HepG2 (cell line): ENCODE measurements around the gene P2RX5. TPM values are rescaled to one million over a fixed set of nuclear protein-coding genes. Genes with fewer than 3 reads are reported as not detected.

ENCODE experiments used
- ATF7 ChIP-seq, 2 experiments: fragments of 450-650 bp in 1 of 2; sonication (generic) in 1 of 2; formaldehyde crosslinking in 1 of 2; IDR thresholded peaks; 2 replicates each; pipeline versions ENCODE4 v1.4.0 to v1.6.1; 2016 to 2020; ENCODE audit warnings: antibody characterized with exemption in 1 of 2, mild to moderate bottlenecking in 1 of 2, missing genetic modification reagents in 1 of 2
- HNF4A ChIP-seq: sonication (generic); formaldehyde crosslinking; IDR thresholded peaks from 2 replicates; pipeline ENCODE4 v1.4.0; 2020; ENCODE audit warnings: missing genetic modification reagents
- IRF2 ChIP-seq: IDR thresholded peaks from 2 replicates; pipeline ENCODE4 v1.6.1; 2018; ENCODE audit warnings: missing genetic modification reagents, missing compliant biosample characterization
- JARID2 ChIP-seq: sonication (generic); formaldehyde crosslinking; IDR thresholded peaks from 2 replicates; pipeline ENCODE4 v1.8.1; 2023; ENCODE audit warnings: missing genetic modification reagents, inconsistent platforms; ENCODE audit not compliant: insufficient replicate concordance
- NFYC ChIP-seq: IDR thresholded peaks from 2 replicates; pipeline ENCODE4 v1.6.1; 2016; ENCODE audit warnings: missing genetic modification reagents, missing compliant biosample characterization
- ZBTB21 ChIP-seq: sonication (generic); formaldehyde crosslinking; IDR thresholded peaks from 2 replicates; pipeline ENCODE4 v1.4.0; 2020; ENCODE audit warnings: missing genetic modification reagents
- ZBTB38 ChIP-seq: sonication (generic); formaldehyde crosslinking; IDR thresholded peaks from 2 replicates; pipeline ENCODE4 v1.5.1; 2020; ENCODE audit warnings: mild to moderate bottlenecking, missing genetic modification reagents
- ZC3H13 ChIP-seq: sonication (generic); formaldehyde crosslinking; IDR thresholded peaks from 2 replicates; pipeline ENCODE4 v1.8.1; 2023; ENCODE audit warnings: mild to moderate bottlenecking, missing genetic modification reagents, moderate library complexity
- ZMYM2 ChIP-seq: sonication (generic); formaldehyde crosslinking; IDR thresholded peaks from 2 replicates; pipeline ENCODE4 v1.8.0; 2022; ENCODE audit warnings: mild to moderate bottlenecking, missing genetic modification reagents
- ZMYM4 ChIP-seq: sonication (generic); formaldehyde crosslinking; IDR thresholded peaks from 2 replicates; pipeline ENCODE4 v1.8.1; 2023; ENCODE audit warnings: mild to moderate bottlenecking, missing genetic modification reagents
- ZNF121 ChIP-seq: sonication (generic); formaldehyde crosslinking; IDR thresholded peaks from 2 replicates; pipeline ENCODE4 v1.5.0; 2020; ENCODE audit warnings: mild to moderate bottlenecking, missing genetic modification reagents
- ZNF260 ChIP-seq: sonication (generic); formaldehyde crosslinking; IDR thresholded peaks from 2 replicates; pipeline ENCODE4 v1.4.0; 2020; ENCODE audit warnings: missing genetic modification reagents, low read depth, mild to moderate bottlenecking, borderline replicate concordance
- ZNF468 ChIP-seq: sonication (generic); formaldehyde crosslinking; IDR thresholded peaks from 2 replicates; pipeline ENCODE4 v1.8.0; 2022; ENCODE audit warnings: mild to moderate bottlenecking, moderate library complexity, missing genetic modification reagents
- ZNF879 ChIP-seq: sonication (generic); formaldehyde crosslinking; IDR thresholded peaks from 2 replicates; pipeline ENCODE4 v1.8.1; 2023; ENCODE audit warnings: missing genetic modification reagents
- ZSCAN20 ChIP-seq: sonication (generic); formaldehyde crosslinking; IDR thresholded peaks from 2 replicates; pipeline ENCODE4 v1.4.0; 2020; ENCODE audit warnings: missing genetic modification reagents, mild to moderate bottlenecking, borderline replicate concordance
- polyA plus RNA-seq, 8 experiments: library from polyadenylated mRNA; depleted of rRNA in 3 of 8; stranded (reverse) in 7 of 8; unstranded in 1 of 8; fragments of >200 nt; fragmentation: Illumina TruSeq in 4 of 8; extraction: Trizol in 4 of 8; gene quantifications; 2 replicates each; pipeline versions ENCODE4 v1.2.1 to v1.2.3, GENCODE V29; 2011 to 2016; ENCODE audit warnings: low read depth in 4 of 8, missing spikeins in 1 of 8, mixed read lengths in 1 of 8; ENCODE audit not compliant: insufficient read depth in 1 of 8
- total RNA-seq, 5 experiments: library from RNA; depleted of rRNA; stranded (reverse); fragments of >200 nt; fragmentation: Illumina TruSeq; extraction: Trizol; gene quantifications; 2 replicates each; pipeline ENCODE4 v1.2.3, GENCODE V29; 2016; ENCODE audit warnings: low read depth in 1 of 5
- TF ChIP-seq, protein P1 (sequence below): sonication (generic); formaldehyde crosslinking; IDR thresholded peaks from 2 replicates; pipeline ENCODE4 v1.8.1; 2023; ENCODE audit warnings: mild to moderate bottlenecking, moderate library complexity, missing genetic modification reagents
- TF ChIP-seq, protein P2 (sequence below): sonication (generic); formaldehyde crosslinking; IDR thresholded peaks from 2 replicates; pipeline ENCODE4 v1.5.1; 2020; ENCODE audit warnings: missing genetic modification reagents, mild to moderate bottlenecking, borderline replicate concordance
- TF ChIP-seq, protein P3 (sequence below): sonication (generic); formaldehyde crosslinking; IDR thresholded peaks from 2 replicates; pipeline ENCODE4 v1.4.0; 2020; ENCODE audit warnings: missing genetic modification reagents, low read depth, mild to moderate bottlenecking, borderline replicate concordance
- TF ChIP-seq, protein P4 (sequence below): IDR thresholded peaks from 2 replicates; pipeline ENCODE4 v1.6.1; 2016; ENCODE audit warnings: low read depth
- TF ChIP-seq, protein P5 (sequence below), 2 experiments: fragments of 450-650 bp in 1 of 2; sonication (generic) in 1 of 2; formaldehyde crosslinking; IDR thresholded peaks; 2 replicates each; pipeline versions ENCODE4 v1.5.0 to v1.8.0; 2020 to 2022; ENCODE audit warnings: mild to moderate bottlenecking in 1 of 2, missing genetic modification reagents in 1 of 2

P2RX5 gene
- total and polyA plus RNA-seq, 2 of the 13 experiments (the other 11 are each of a cell fraction or from before 2014, with no cell fraction given) = 0.95 to 1.7 TPM

DNA sequence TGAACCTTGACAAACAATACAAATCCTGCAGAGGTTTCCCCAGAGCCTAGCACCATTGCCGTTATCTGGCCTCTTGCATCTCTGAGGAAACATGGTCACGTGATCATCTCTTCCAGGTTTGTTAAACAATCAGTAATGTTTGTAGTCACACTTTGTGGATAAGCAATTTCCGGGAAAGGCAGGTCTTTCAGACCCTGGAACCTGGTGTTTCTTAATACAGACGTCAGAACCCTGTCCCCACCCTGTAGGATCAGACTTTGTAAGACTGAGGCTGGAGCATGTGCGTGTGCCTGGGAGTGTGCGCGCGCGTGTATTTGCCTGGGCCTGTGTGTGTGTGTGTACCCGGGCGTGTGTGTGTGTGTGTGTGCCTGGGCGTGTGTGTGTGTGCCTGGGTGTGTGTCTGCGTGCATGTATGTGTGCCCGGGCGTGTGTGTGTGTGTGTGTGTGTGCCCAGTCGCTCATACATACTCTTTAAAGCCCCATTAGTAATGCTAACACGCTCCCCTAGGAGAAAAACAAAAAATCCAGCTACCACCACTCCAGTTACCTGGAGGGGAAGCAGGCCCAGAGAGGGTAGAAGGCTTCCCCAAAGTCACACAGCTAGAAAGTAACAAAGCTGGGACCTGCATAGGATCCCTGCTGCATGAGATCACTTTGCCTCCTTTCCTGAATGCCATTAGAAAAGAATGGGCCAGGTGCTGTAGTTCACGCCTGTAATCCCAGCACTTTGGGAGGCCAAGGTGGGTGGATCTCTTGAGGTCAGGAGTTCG is 54.1 kb downstream of the P2RX5 start (continued):
- TF ChIP-seq ZNF260 (CRISPR knock-in tag) = no peak
- TF ChIP-seq, protein P1, sequence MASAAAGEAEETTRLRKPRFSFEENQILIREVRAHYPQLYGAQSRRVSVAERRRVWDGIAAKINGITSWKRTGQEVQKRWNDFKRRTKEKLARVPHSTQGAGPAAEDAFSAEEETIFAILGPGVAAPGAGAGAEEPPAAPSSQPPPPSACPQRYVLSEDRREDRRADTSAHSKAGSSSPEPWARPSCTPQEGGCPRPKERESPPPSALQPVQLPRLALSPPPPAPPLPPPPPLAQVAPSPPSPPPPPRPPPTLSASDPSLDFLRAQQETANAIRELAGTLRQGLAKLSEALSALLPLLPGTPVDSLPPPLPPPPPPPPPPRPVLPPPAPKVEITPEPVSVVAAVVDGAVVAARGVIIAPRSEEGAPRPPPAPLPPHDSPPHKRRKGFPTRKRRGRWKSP = no peak
- no peak for TF ChIP-seq JARID2 (CRISPR knock-in tag)
- TF ChIP-seq ZBTB21 (CRISPR knock-in tag) = peak; percentile 77
- TF ChIP-seq ATF7 (IDR thresholded peaks at IDR 0.05) = no peak
- no peak for TF ChIP-seq ATF7 (CRISPR knock-in tag; IDR thresholded peaks at IDR 0.05)
- peak; percentile 68 for TF ChIP-seq ZBTB38 (CRISPR knock-in tag)
- TF ChIP-seq HNF4A (CRISPR knock-in tag) = peak; percentile 43
- TF ChIP-seq, protein P2, sequence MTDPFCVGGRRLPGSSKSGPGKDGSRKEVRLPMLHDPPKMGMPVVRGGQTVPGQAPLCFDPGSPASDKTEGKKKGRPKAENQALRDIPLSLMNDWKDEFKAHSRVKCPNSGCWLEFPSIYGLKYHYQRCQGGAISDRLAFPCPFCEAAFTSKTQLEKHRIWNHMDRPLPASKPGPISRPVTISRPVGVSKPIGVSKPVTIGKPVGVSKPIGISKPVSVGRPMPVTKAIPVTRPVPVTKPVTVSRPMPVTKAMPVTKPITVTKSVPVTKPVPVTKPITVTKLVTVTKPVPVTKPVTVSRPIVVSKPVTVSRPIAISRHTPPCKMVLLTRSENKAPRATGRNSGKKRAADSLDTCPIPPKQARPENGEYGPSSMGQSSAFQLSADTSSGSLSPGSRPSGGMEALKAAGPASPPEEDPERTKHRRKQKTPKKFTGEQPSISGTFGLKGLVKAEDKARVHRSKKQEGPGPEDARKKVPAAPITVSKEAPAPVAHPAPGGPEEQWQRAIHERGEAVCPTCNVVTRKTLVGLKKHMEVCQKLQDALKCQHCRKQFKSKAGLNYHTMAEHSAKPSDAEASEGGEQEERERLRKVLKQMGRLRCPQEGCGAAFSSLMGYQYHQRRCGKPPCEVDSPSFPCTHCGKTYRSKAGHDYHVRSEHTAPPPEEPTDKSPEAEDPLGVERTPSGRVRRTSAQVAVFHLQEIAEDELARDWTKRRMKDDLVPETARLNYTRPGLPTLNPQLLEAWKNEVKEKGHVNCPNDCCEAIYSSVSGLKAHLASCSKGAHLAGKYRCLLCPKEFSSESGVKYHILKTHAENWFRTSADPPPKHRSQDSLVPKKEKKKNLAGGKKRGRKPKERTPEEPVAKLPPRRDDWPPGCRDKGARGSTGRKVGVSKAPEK (CRISPR knock-in tag) = 0 out of 2 replicates have a peak, but pooled peaks have one; percentile 62
- no peak for TF ChIP-seq ZNF121 (CRISPR knock-in tag)
- TF ChIP-seq ZMYM4 (CRISPR knock-in tag) = 0 out of 2 replicates have a peak, but pooled peaks have one; percentile 10
- TF ChIP-seq ZSCAN20 = no peak
- TF ChIP-seq, protein P3, sequence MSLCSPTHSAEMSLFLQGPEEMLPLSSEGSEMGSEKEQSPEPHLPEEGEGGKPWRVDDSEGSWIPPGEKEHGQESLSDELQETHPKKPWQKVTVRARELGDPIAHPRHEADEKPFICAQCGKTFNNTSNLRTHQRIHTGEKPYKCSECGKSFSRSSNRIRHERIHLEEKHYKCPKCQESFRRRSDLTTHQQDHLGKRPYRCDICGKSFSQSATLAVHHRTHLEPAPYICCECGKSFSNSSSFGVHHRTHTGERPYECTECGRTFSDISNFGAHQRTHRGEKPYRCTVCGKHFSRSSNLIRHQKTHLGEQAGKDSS (CRISPR knock-in tag) = no peak
- no peak for TF ChIP-seq NFYC
- TF ChIP-seq, protein P4, sequence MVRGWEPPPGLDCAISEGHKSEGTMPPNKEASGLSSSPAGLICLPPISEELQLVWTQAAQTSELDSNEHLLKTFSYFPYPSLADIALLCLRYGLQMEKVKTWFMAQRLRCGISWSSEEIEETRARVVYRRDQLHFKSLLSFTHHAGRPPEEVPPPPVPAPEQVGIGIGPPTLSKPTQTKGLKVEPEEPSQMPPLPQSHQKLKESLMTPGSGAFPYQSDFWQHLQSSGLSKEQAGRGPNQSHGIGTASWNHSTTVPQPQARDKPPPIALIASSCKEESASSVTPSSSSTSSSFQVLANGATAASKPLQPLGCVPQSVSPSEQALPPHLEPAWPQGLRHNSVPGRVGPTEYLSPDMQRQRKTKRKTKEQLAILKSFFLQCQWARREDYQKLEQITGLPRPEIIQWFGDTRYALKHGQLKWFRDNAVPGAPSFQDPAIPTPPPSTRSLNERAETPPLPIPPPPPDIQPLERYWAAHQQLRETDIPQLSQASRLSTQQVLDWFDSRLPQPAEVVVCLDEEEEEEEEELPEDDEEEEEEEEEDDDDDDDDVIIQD (CRISPR knock-in tag) = no peak
- TF ChIP-seq ZNF468 (CRISPR knock-in tag) = no peak
- TF ChIP-seq ZMYM2 (CRISPR knock-in tag) = peak; percentile 81
- TF ChIP-seq, protein P5, sequence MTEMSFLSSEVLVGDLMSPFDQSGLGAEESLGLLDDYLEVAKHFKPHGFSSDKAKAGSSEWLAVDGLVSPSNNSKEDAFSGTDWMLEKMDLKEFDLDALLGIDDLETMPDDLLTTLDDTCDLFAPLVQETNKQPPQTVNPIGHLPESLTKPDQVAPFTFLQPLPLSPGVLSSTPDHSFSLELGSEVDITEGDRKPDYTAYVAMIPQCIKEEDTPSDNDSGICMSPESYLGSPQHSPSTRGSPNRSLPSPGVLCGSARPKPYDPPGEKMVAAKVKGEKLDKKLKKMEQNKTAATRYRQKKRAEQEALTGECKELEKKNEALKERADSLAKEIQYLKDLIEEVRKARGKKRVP (CRISPR knock-in tag; IDR thresholded peaks at IDR 0.05) = peak in 1 of 2 experiments; percentile 51; a peak in 2 of 4 replicates
- TF ChIP-seq ZC3H13 = no peak
- TF ChIP-seq IRF2 = 0 out of 2 replicates have a peak, but pooled peaks have one; percentile 30
- TF ChIP-seq ZNF879 = no peak
